ENCODE results near the gene KEL.

- no peak for TF ChIP-seq CTCF (IDR thresholded peaks at IDR 0.05)
- no peak for TF ChIP-seq ZFX (IDR thresholded peaks at IDR 0.05; ENCODE audit: borderline replicate concordance)
These were observed 48.6 kb downstream of the KEL start for GRCh38 chr7:142913566-142913965.

Measured in 22Rv1 (cell line).